Adipose tissue (tissue), 3 donors: ENCODE results near the gene OR2M5. TPM values are rescaled to one million over a fixed set of nuclear protein-coding genes. Genes with fewer than 3 reads are reported as not detected.

ENCODE experiments used
- polyA plus RNA-seq, 3 donors: library from polyadenylated mRNA; stranded (reverse); fragments of 200-250 nt; gene quantifications; one replicate each; pipeline ENCODE4 v1.2.3, GENCODE V29; 2013
- donor health status: healthy with polysubstance abuse.
- donor health status: Bipolar disorder and iron deficiency.
- donor health status: healthy.

Gene OR2M5
- polyA plus RNA-seq, 3 donors: not detected

Other genes starting within 250 kb of the OR2M5 start
- under 1 TPM in 1 of 3 donors, not detected in 2; 0.15 TPM for gene OR2W3, start 249.6 kb upstream of the OR2M5 start, polyA plus RNA-seq
- not detected for gene OR2T8, start 224.9 kb upstream of the OR2M5 start, polyA plus RNA-seq
- not detected for gene OR2AJ1, start 220.3 kb upstream of the OR2M5 start, polyA plus RNA-seq
- not detected for gene OR2L8, start 196.3 kb upstream of the OR2M5 start, polyA plus RNA-seq
- gene OR2AK2, start 179.9 kb upstream of the OR2M5 start, polyA plus RNA-seq: not detected
- not detected for gene OR2L5, start 131.5 kb upstream of the OR2M5 start, polyA plus RNA-seq
- gene OR2L2, start 115.1 kb upstream of the OR2M5 start, polyA plus RNA-seq: not detected
- gene OR2L3, start 98.3 kb upstream of the OR2M5 start, polyA plus RNA-seq: not detected
- gene OR2L13, start 50.0 kb upstream of the OR2M5 start, polyA plus RNA-seq: not detected
- gene OR2M2, start 29.7 kb downstream of the OR2M5 start, polyA plus RNA-seq: not detected
- gene OR2M3, start 52.1 kb downstream of the OR2M5 start, polyA plus RNA-seq: not detected
- gene OR2M4, start 86.3 kb downstream of the OR2M5 start, polyA plus RNA-seq: not detected
- gene OR2T33, start 132.8 kb downstream of the OR2M5 start, polyA plus RNA-seq: not detected
- gene OR2T12, start 158.3 kb downstream of the OR2M5 start, polyA plus RNA-seq: not detected
- not detected for gene OR2M7, start 179.4 kb downstream of the OR2M5 start, polyA plus RNA-seq
- not detected for gene OR14C36, start 203.6 kb downstream of the OR2M5 start, polyA plus RNA-seq
- gene OR2T4, start 216.5 kb downstream of the OR2M5 start, polyA plus RNA-seq: not detected
- gene OR2T6, start 230.6 kb downstream of the OR2M5 start, polyA plus RNA-seq: not detected